Naive thymus-derived CD4-positive, alpha-beta T cell (primary cell): Measurements from ENCODE around the gene EXOC2. TPM values are rescaled to one million over a fixed set of nuclear protein-coding genes. Genes with fewer than 3 reads are reported as not detected.

Source experiments
- ATAC-seq: fragments of 150-1000 bp; cut with Tn5 transposase; 2 replicates; pipeline ENCODE4 v1.10.0; 2021; ENCODE audit warnings: mild to moderate bottlenecking, moderate library complexity
- CTCF ChIA-PET: fragments of 350-600 bp; sonication (Branson Sonifier 250); formaldehyde crosslinking; loops from one replicate; lab custom pipeline; 2021; ENCODE audit warnings: antibody characterized with exemption; lab: Charles Lee
- POLR2A ChIA-PET: fragments of 350-600 bp; sonication (Branson Sonifier 250); formaldehyde crosslinking; loops from one replicate; lab custom pipeline; 2021; ENCODE audit warnings: antibody characterized with exemption, inconsistent platforms; lab: Charles Lee
- DNase-seq, 9 donors: peaks; one replicate each; pipeline versions ENCODE4 v3.0.0 to v3.0.0-alpha.2; 2020 to 2022; ENCODE audit warnings: mixed read lengths in 1 of 9
- H3K27ac ChIP-seq: one replicate; pipeline ENCODE4 v1.7.0; 2013; ENCODE audit warnings: mild to moderate bottlenecking, low read depth, low read length, moderate library complexity
- H3K27me3 ChIP-seq, 2 donors: one replicate each; pipeline ENCODE4 v1.7.0; 2013; ENCODE audit warnings: low read length in 2 of 2, mild to moderate bottlenecking in 2 of 2, moderate library complexity in 2 of 2; ENCODE audit not compliant: control insufficient read depth in 2 of 2, insufficient read depth in 2 of 2
- H3K36me3 ChIP-seq, 3 experiments: 1 replicate in 2 of 3; 2 replicates in 1 of 3; pipeline ENCODE4 v1.7.0; 2013; ENCODE audit warnings: low read length in 3 of 3, mild to moderate bottlenecking in 3 of 3, moderate library complexity in 1 of 3; ENCODE audit not compliant: insufficient read depth in 3 of 3, control insufficient read depth in 2 of 3
- H3K4me1 ChIP-seq, 2 donors: one replicate each; pipeline ENCODE4 v1.7.0; 2013; ENCODE audit warnings: low read length in 2 of 2, mild to moderate bottlenecking in 2 of 2, moderate library complexity in 1 of 2; ENCODE audit not compliant: control insufficient read depth in 2 of 2, insufficient read depth in 2 of 2
- H3K4me3 ChIP-seq: 2 replicates; pipeline ENCODE4 v1.7.0; 2013; ENCODE audit warnings: mild to moderate bottlenecking, low read length
- H3K9me3 ChIP-seq, 3 experiments: 1 replicate in 2 of 3; 2 replicates in 1 of 3; pipeline ENCODE4 v1.7.0; 2013; ENCODE audit warnings: low read length in 3 of 3; ENCODE audit not compliant: control insufficient read depth in 2 of 3
- H3K27ac Mint-ChIP-seq, 9 donors: one replicate each; pipeline ENCODE4 v1.8.0; 2020 to 2022; ENCODE audit warnings: mixed read lengths in 9 of 9, mild to moderate bottlenecking in 8 of 9, moderate library complexity in 5 of 9, inconsistent platforms in 2 of 9
- H3K27me3 Mint-ChIP-seq, 5 donors: one replicate each; pipeline ENCODE4 v1.8.0; 2021 to 2022; ENCODE audit warnings: mixed read lengths in 5 of 5, mild to moderate bottlenecking in 1 of 5
- H3K36me3 Mint-ChIP-seq, 5 donors: one replicate each; pipeline ENCODE4 v1.8.0; 2020 to 2022; ENCODE audit warnings: mixed read lengths in 5 of 5, mild to moderate bottlenecking in 3 of 5, inconsistent platforms in 1 of 5
- H3K4me1 Mint-ChIP-seq, 7 donors: one replicate each; pipeline ENCODE4 v1.8.0; 2020 to 2022; ENCODE audit warnings: mixed read lengths in 7 of 7, mild to moderate bottlenecking in 3 of 7, inconsistent platforms in 1 of 7
- H3K4me3 Mint-ChIP-seq, 10 donors: one replicate each; pipeline ENCODE4 v1.8.0; 2020 to 2022; ENCODE audit warnings: mild to moderate bottlenecking in 10 of 10, mixed read lengths in 10 of 10, moderate library complexity in 6 of 10, inconsistent platforms in 2 of 10
- H3K9me3 Mint-ChIP-seq, 11 donors: one replicate each; pipeline ENCODE4 v1.8.0; 2020 to 2022; ENCODE audit warnings: mixed read lengths in 11 of 11, mild to moderate bottlenecking in 4 of 11, inconsistent platforms in 1 of 11, moderate library complexity in 1 of 11
- intact Hi-C, 2 donors: fragments of 100-400 bp; cut with micrococcal nuclease; formaldehyde crosslinking; loops; one replicate each; pipeline ENCODE4 v1.15.1; 2023
- polyA plus RNA-seq, 2 donors: library from polyadenylated mRNA; unstranded; fragments of 300-500 nt; fragmentation: Illumina TruSeq; gene quantifications; one replicate each; pipeline ENCODE4 v1.2.3, GENCODE V29; 2021
- total RNA-seq, 6 experiments: library from RNA in 5 of 6; stranded (reverse) in 5 of 6; gene quantifications; 1 replicate in 5 of 6; 2 replicates in 1 of 6; pipeline ENCODE4 v1.2.3 and lab custom pipeline; 2021 to 2026

Gene EXOC2
- total and polyA plus RNA-seq, 7 experiments from 2014 or later = 26.7 to 45.4 (median 38.8) TPM

- Histone ChIP-seq H3K4me1 (no peaks in the 10 kb centered on the region), H3K36me3 (peaks cover 4 to 53% (median 8%) of the 10 kb centered on the region in 3 experiments), H3K9me3 (no peaks in the 10 kb centered on the region), H3K27me3 (no peaks in the 10 kb centered on the region), H3K4me3 (no peak overlapping the region), H3K27ac (no peak overlapping the region)
- peaks cover 18 to 38% (median 31%) of the 10 kb centered on the region in 5 donors for H3K36me3 Mint-ChIP-seq
- ChIA-PET CTCF (interaction anchor here (0.6 to 2.7 kb wide), 18 partner anchors 10 to 807 kb away, joined by 3 to 14 read pairs (median 4); no protein-coding TSS in a partner anchor), POLR2A (no interaction called here)
- peaks cover 0 to 19% (median 0%) of the 10 kb centered on the region in 7 donors for H3K4me1 Mint-ChIP-seq
- DNase-seq = peak; percentile 20 to 69 (median 62)
- peak overlapping the region in 1 of 9 donors; percentile 44 for H3K27ac Mint-ChIP-seq
- no peaks in the 10 kb centered on the region for H3K27me3 Mint-ChIP-seq
- H3K9me3 Mint-ChIP-seq = no peaks in the 10 kb centered on the region
- H3K4me3 Mint-ChIP-seq = no peak overlapping the region
- intact Hi-C loops = loop anchor here (1.0 to 10.0 kb wide), 14 partner anchors 99 to 843 kb away; partner anchors contain the start of gene EXOC2 (in 2 of the 2)
- peak; percentile 78 for ATAC-seq
Measured at GRCh38 chr6:593139-593906, 99.6 kb downstream of the EXOC2 start.

GRCh38 chr6:589090-589489 lies 103.8 kb downstream of the EXOC2 start:
- Mint-ChIP-seq H3K27ac (peak overlapping the region in 1 of 9 donors; percentile 62), H3K9me3 (no peaks in the 10 kb centered on the region), H3K36me3 (peaks cover 15 to 40% (median 26%) of the 10 kb centered on the region in 5 donors), H3K4me1 (peaks cover 0 to 30% (median 7%) of the 10 kb centered on the region in 7 donors), H3K27me3 (no peaks in the 10 kb centered on the region), H3K4me3 (no peak overlapping the region)
- intact Hi-C loops = no loop called here
- H3K27me3 ChIP-seq = no peaks in the 10 kb centered on the region
- H3K27ac ChIP-seq = no peak overlapping the region
- DNase-seq (no peak), ATAC-seq (no peak)
- peaks cover 0 to 46% (median 4%) of the 10 kb centered on the region in 3 experiments for H3K36me3 ChIP-seq
- CTCF ChIA-PET = no interaction called here
- no peaks in the 10 kb centered on the region for H3K9me3 ChIP-seq
- H3K4me3 ChIP-seq = no peak overlapping the region
- H3K4me1 ChIP-seq = no peaks in the 10 kb centered on the region
- POLR2A ChIA-PET = interaction anchor here (0.6 kb wide), 1 partner anchor 251 kb away, joined by 3 read pairs; no protein-coding TSS in a partner anchor

- ChIA-PET CTCF (no interaction called here), POLR2A (no interaction called here)
- intact Hi-C loops = no loop called here
- no peak overlapping the region for H3K4me3 Mint-ChIP-seq
- Histone ChIP-seq H3K9me3 (no peaks in the 10 kb centered on the region), H3K4me1 (no peaks in the 10 kb centered on the region), H3K36me3 (peaks cover 0 to 37% (median 4%) of the 10 kb centered on the region in 3 experiments), H3K27ac (no peak overlapping the region), H3K27me3 (no peaks in the 10 kb centered on the region), H3K4me3 (no peak overlapping the region)
- peaks cover 11 to 36% (median 19%) of the 10 kb centered on the region in 5 donors for H3K36me3 Mint-ChIP-seq
- peaks cover 2 to 35% (median 22%) of the 10 kb centered on the region in 7 donors for H3K4me1 Mint-ChIP-seq
- H3K27ac Mint-ChIP-seq = peak overlapping the region in 1 of 9 donors; percentile 30
- no peak for DNase-seq
- H3K27me3 Mint-ChIP-seq = no peaks in the 10 kb centered on the region
- ATAC-seq = no peak
- H3K9me3 Mint-ChIP-seq = no peaks in the 10 kb centered on the region
Measured at GRCh38 chr6:586553-586952, 106.4 kb downstream of the EXOC2 start.

- peaks cover 2 to 26% (median 18%) of the 10 kb centered on the region in 7 donors for H3K4me1 Mint-ChIP-seq
- ChIA-PET CTCF (interaction anchor here (1.7 kb wide), 1 partner anchor 9 kb away, joined by 5 read pairs; no protein-coding TSS in a partner anchor), POLR2A (interaction anchor here (0.6 kb wide), 1 partner anchor 8 kb away, joined by 3 read pairs; no protein-coding TSS in a partner anchor)
- DNase-seq (no peak), ATAC-seq (no peak)
- no peaks in the 10 kb centered on the region for H3K27me3 Mint-ChIP-seq
- Histone ChIP-seq H3K4me1 (no peaks in the 10 kb centered on the region), H3K27me3 (no peaks in the 10 kb centered on the region), H3K36me3 (peaks cover 0 to 14% (median 1%) of the 10 kb centered on the region in 3 experiments), H3K27ac (no peak overlapping the region), H3K9me3 (no peaks in the 10 kb centered on the region), H3K4me3 (no peak overlapping the region)
- no peaks in the 10 kb centered on the region for H3K9me3 Mint-ChIP-seq
- peaks cover 0 to 14% (median 2%) of the 10 kb centered on the region in 5 donors for H3K36me3 Mint-ChIP-seq
- H3K4me3 Mint-ChIP-seq = no peak overlapping the region
- peak overlapping the region in 1 of 9 donors; percentile 75 for H3K27ac Mint-ChIP-seq
- intact Hi-C loops = no loop called here
Measured at GRCh38 chr6:583635-584034, 109.3 kb downstream of the EXOC2 start.

- DNase-seq = no peak
- Mint-ChIP-seq H3K36me3 (peaks cover 0 to 11% (median 0%) of the 10 kb centered on the region in 5 donors), H3K27ac (no peak overlapping the region), H3K27me3 (no peaks in the 10 kb centered on the region), H3K9me3 (no peaks in the 10 kb centered on the region), H3K4me3 (no peak overlapping the region), H3K4me1 (peaks cover 2 to 29% (median 23%) of the 10 kb centered on the region in 7 donors)
- intact Hi-C loops = no loop called here
- no peaks in the 10 kb centered on the region for H3K27me3 ChIP-seq
- no peak overlapping the region for H3K4me3 ChIP-seq
- ChIA-PET POLR2A (interaction anchor here (0.6 kb wide), 1 partner anchor 9 kb away, joined by 3 read pairs; no protein-coding TSS in a partner anchor), CTCF (interaction anchor here (1.7 kb wide), 1 partner anchor 10 kb away, joined by 5 read pairs; no protein-coding TSS in a partner anchor)
- ATAC-seq = no peak
- H3K27ac ChIP-seq = no peak overlapping the region
- no peaks in the 10 kb centered on the region for H3K4me1 ChIP-seq
- peaks cover 0 to 14% (median 0%) of the 10 kb centered on the region in 3 experiments for H3K36me3 ChIP-seq
- no peaks in the 10 kb centered on the region for H3K9me3 ChIP-seq
Measured at GRCh38 chr6:583116-583515, 109.8 kb downstream of the EXOC2 start.

GRCh38 chr6:582370-582769 lies 110.6 kb downstream of the EXOC2 start:
- no peak for DNase-seq
- ChIA-PET CTCF (no interaction called here), POLR2A (no interaction called here)
- Mint-ChIP-seq H3K4me1 (peaks cover 2 to 36% (median 29%) of the 10 kb centered on the region in 7 donors), H3K27me3 (no peaks in the 10 kb centered on the region), H3K27ac (peak overlapping the region in 1 of 9 donors; percentile 18), H3K4me3 (peak overlapping the region in 1 of 10 donors; percentile 39), H3K36me3 (peaks cover 0 to 8% (median 3%) of the 10 kb centered on the region in 5 donors), H3K9me3 (no peaks in the 10 kb centered on the region)
- H3K4me3 ChIP-seq = no peak overlapping the region
- intact Hi-C loops = no loop called here
- H3K9me3 ChIP-seq = no peaks in the 10 kb centered on the region
- no peak overlapping the region for H3K27ac ChIP-seq
- no peaks in the 10 kb centered on the region for H3K27me3 ChIP-seq
- no peak for ATAC-seq
- H3K4me1 ChIP-seq = no peaks in the 10 kb centered on the region
- H3K36me3 ChIP-seq = peaks cover 0 to 12% (median 0%) of the 10 kb centered on the region in 3 experiments
